Keratinocyte (primary cell): ENCODE results near the gene NID2. TPM values are rescaled to one million over a fixed set of nuclear protein-coding genes. Genes with fewer than 3 reads are reported as not detected.

Experiments
- DNase-seq: peaks from one replicate; pipeline ENCODE4 v3.0.0-alpha.2; 2011; ENCODE audit warnings: low read depth, missing footprints, low spot score
- FAIRE-seq: peaks from 2 replicates; lab custom pipeline; 2011; peaks lifted over from hg19 to GRCh38; lab: Jason Lieb, UNC
- H2AFZ ChIP-seq: 2 replicates; pipeline ENCODE4 v1.6.0; 2012; ENCODE audit warnings: low read length, control low read depth, inconsistent platforms; ENCODE audit not compliant: control insufficient read depth
- H3K27ac ChIP-seq: 2 replicates; pipeline ENCODE4 v1.5.1; 2011; ENCODE audit warnings: low read length; ENCODE audit not compliant: control insufficient read depth, insufficient read depth
- H3K27me3 ChIP-seq: 3 replicates; pipeline ENCODE4 v1.6.0; 2011; ENCODE audit warnings: low read length; ENCODE audit not compliant: control insufficient read depth, insufficient read depth; ENCODE audit errors: extremely low read depth
- H3K36me3 ChIP-seq, 2 experiments: 2 replicates in 1 of 2; 3 replicates in 1 of 2; pipeline ENCODE4 v1.5.1; 2011; ENCODE audit warnings: low read length in 2 of 2, mild to moderate bottlenecking in 1 of 2; ENCODE audit not compliant: control insufficient read depth in 2 of 2, insufficient read depth in 2 of 2; ENCODE audit errors: extremely low read depth in 1 of 2
- H3K4me1 ChIP-seq: 3 replicates; pipeline ENCODE4 v1.5.1; 2011; ENCODE audit warnings: low read length; ENCODE audit not compliant: control insufficient read depth, insufficient read depth; ENCODE audit errors: extremely low read depth
- H3K4me2 ChIP-seq: 3 replicates; pipeline ENCODE4 v1.6.0; 2011; ENCODE audit warnings: low read depth, low read length; ENCODE audit not compliant: control insufficient read depth, insufficient read depth; ENCODE audit errors: extremely low read depth
- H3K4me3 ChIP-seq, 3 experiments: fragments of 200-600 bp in 1 of 3; sonication (generic) in 1 of 3; 2 replicates in 2 of 3; 3 replicates in 1 of 3; pipeline ENCODE4 v1.5.1; 2011 to 2016; ENCODE audit warnings: low read length in 3 of 3, mild to moderate bottlenecking in 3 of 3, control low read depth in 2 of 3, inconsistent platforms in 1 of 3, low read depth in 1 of 3, mixed read lengths in 1 of 3, mixed run types in 1 of 3, moderate library complexity in 1 of 3; ENCODE audit not compliant: control insufficient read depth in 2 of 3, insufficient read depth in 2 of 3; ENCODE audit errors: extremely low read depth in 1 of 3
- H3K79me2 ChIP-seq: 2 replicates; pipeline ENCODE4 v1.6.0; 2012; ENCODE audit warnings: low read length; ENCODE audit not compliant: control insufficient read depth, insufficient read depth
- H3K9ac ChIP-seq: 3 replicates; pipeline ENCODE4 v1.6.0; 2011; ENCODE audit warnings: low read length; ENCODE audit not compliant: control insufficient read depth, insufficient read depth; ENCODE audit errors: extremely low read depth
- H3K9me1 ChIP-seq: 3 replicates; pipeline ENCODE4 v1.6.0; 2011; ENCODE audit warnings: low read length; ENCODE audit not compliant: control insufficient read depth, insufficient read depth; ENCODE audit errors: extremely low read depth
- H3K9me3 ChIP-seq: 2 replicates; pipeline ENCODE4 v1.5.1; 2012; ENCODE audit warnings: low read depth, low read length; ENCODE audit not compliant: control insufficient read depth
- H4K20me1 ChIP-seq: 3 replicates; pipeline ENCODE4 v1.6.0; 2011; ENCODE audit warnings: low read length; ENCODE audit not compliant: control insufficient read depth, insufficient read depth; ENCODE audit errors: extremely low read depth
- EZH2 ChIP-seq: IDR thresholded peaks from one replicate; pipeline ENCODE4 v1.6.1; 2012; ENCODE audit warnings: inconsistent platforms, mild to moderate bottlenecking, low read length, moderate library complexity
- dilution Hi-C: fragments of 300-500 bp; cut with MboI; formaldehyde crosslinking; loops from one replicate; pipeline ENCODE4 v1.7.0; 2020; ENCODE audit warnings: low sequenced_read_pairs; ENCODE audit not compliant: extremely low pct_ligation_motif_present
- polyA plus RNA-seq, 5 experiments: library from polyadenylated mRNA; depleted of rRNA in 3 of 5; stranded (reverse) in 3 of 5; stranded (forward) in 1 of 5; unstranded in 1 of 5; fragments of >200 nt; gene quantifications; 1 replicate in 1 of 5; 2 replicates in 3 of 5; 3 replicates in 1 of 5; pipeline versions ENCODE4 v1.2.1 to v1.2.3, GENCODE V29; 2011 to 2012; ENCODE audit warnings: missing spikeins in 2 of 5, low read depth in 1 of 5, low replicate concordance in 1 of 5
- TF ChIP-seq, protein P1 (sequence below), 3 experiments: IDR thresholded peaks in 1 of 3; conservative IDR thresholded peaks in 1 of 3; optimal IDR thresholded peaks in 1 of 3; 2 replicates in 2 of 3; 3 replicates in 1 of 3; pipeline versions ENCODE3 to v1.5.1; 2011; ENCODE audit warnings: low read length in 3 of 3, mild to moderate bottlenecking in 3 of 3, moderate library complexity in 2 of 3, control low read depth in 1 of 3, inconsistent platforms in 1 of 3; ENCODE audit not compliant: insufficient read depth in 2 of 3; ENCODE audit errors: extremely low read depth in 1 of 3

Gene NID2
- polyA plus RNA-seq, 1 donor (not counting 4 experiments of a cell fraction or from before 2014, with no cell fraction given), result 1.7 TPM

DNA sequence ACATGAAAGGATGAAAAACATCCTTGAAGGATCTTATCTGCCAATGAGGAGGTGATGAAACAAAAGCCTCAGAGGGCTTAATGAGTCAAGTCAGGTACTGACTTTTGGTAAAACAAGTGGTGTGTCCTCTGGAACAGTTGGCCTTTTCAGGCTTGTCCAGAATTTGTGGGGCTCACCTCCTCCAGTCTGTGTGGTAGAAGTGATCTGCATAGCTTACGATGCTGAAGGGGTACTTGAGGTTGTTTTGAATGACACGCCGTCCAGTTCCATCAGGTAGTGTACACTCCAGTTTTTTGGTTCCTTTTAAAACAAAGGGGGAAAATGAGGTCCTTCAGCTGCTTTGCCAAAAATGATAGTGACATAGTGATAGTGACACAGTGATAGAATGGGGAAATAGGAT lies 62.5 kb downstream of the NID2 start:
- no peak overlapping the region for H3K4me3 ChIP-seq
- FAIRE-seq (no peak), DNase-seq (no peak)
- no peak overlapping the region for H3K27ac ChIP-seq
- no peak overlapping the region for H3K9ac ChIP-seq
- no peaks in the 10 kb centered on the region for H3K79me2 ChIP-seq
- no peak overlapping the region for H2AFZ ChIP-seq
- H4K20me1 ChIP-seq, result no peaks in the 10 kb centered on the region
- H3K36me3 ChIP-seq, result peaks cover 27 to 28% of the 10 kb centered on the region in 2 experiments
- no peak overlapping the region for H3K4me2 ChIP-seq
- no peaks in the 10 kb centered on the region for H3K4me1 ChIP-seq
- H3K27me3 ChIP-seq, result no peaks in the 10 kb centered on the region
- no peaks in the 10 kb centered on the region for H3K9me3 ChIP-seq
- TF ChIP-seq, protein P1, sequence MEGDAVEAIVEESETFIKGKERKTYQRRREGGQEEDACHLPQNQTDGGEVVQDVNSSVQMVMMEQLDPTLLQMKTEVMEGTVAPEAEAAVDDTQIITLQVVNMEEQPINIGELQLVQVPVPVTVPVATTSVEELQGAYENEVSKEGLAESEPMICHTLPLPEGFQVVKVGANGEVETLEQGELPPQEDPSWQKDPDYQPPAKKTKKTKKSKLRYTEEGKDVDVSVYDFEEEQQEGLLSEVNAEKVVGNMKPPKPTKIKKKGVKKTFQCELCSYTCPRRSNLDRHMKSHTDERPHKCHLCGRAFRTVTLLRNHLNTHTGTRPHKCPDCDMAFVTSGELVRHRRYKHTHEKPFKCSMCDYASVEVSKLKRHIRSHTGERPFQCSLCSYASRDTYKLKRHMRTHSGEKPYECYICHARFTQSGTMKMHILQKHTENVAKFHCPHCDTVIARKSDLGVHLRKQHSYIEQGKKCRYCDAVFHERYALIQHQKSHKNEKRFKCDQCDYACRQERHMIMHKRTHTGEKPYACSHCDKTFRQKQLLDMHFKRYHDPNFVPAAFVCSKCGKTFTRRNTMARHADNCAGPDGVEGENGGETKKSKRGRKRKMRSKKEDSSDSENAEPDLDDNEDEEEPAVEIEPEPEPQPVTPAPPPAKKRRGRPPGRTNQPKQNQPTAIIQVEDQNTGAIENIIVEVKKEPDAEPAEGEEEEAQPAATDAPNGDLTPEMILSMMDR (optimal IDR thresholded peaks at IDR 0.05 in 1 of 3, IDR thresholded peaks at IDR 0.05 in 1 of 3, conservative IDR thresholded peaks at IDR 0.05 in 1 of 3; ENCODE audit: extremely low read depth in 1 of 3, insufficient read depth in 2 of 3, low read length in 3 of 3), result no peak
- no peak for TF ChIP-seq EZH2
- dilution Hi-C loops, result no loop called here
- H3K9me1 ChIP-seq, result no peaks in the 10 kb centered on the region

DNA sequence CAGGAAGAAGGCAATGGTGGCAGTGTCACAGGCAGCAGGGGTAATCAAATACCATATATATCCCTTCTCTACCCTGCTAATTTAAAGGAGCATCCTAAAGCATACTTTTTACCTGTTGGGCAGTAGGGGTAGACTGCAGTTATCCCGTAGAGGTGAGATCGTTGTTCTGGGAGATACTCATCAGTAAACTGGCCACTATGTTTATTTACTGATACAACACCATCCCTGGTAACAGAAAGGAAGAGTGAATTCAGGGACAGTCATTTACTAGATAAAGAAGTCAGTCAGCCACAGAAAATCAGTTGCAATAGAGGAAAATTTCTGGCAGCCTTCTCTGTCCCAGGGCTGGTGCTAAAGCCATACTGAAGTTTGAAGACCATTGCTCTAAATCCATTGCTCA lies 63.2 kb downstream of the NID2 start:
- no peaks in the 10 kb centered on the region for H3K4me1 ChIP-seq
- TF ChIP-seq, protein P1 (optimal IDR thresholded peaks at IDR 0.05 in 1 of 3, IDR thresholded peaks at IDR 0.05 in 1 of 3, conservative IDR thresholded peaks at IDR 0.05 in 1 of 3; ENCODE audit: extremely low read depth in 1 of 3, insufficient read depth in 2 of 3, low read length in 3 of 3), result no peak
- no peak for TF ChIP-seq EZH2
- H3K4me2 ChIP-seq, result no peak overlapping the region
- H3K4me3 ChIP-seq, result no peak overlapping the region
- DNase-seq, result no peak
- no peaks in the 10 kb centered on the region for H3K79me2 ChIP-seq
- H3K9ac ChIP-seq, result no peak overlapping the region
- no peaks in the 10 kb centered on the region for H4K20me1 ChIP-seq
- H3K36me3 ChIP-seq, result peaks cover 26 to 30% of the 10 kb centered on the region in 2 experiments
- no peaks in the 10 kb centered on the region for H3K27me3 ChIP-seq
- no peaks in the 10 kb centered on the region for H3K9me1 ChIP-seq
- no peak for FAIRE-seq
- H2AFZ ChIP-seq, result no peak overlapping the region
- no peaks in the 10 kb centered on the region for H3K9me3 ChIP-seq
- no peak overlapping the region for H3K27ac ChIP-seq
- dilution Hi-C loops, result no loop called here
